Mucosa of rectum (tissue), 2 donors: Measurements from ENCODE around the gene P2RY10.

Source experiments
- H3K27ac ChIP-seq, 2 donors: one replicate each; pipeline ENCODE4 v1.7.0; 2013; ENCODE audit warnings: inconsistent platforms in 2 of 2, low read depth in 2 of 2, low read length in 2 of 2
- H3K27me3 ChIP-seq, 2 donors: one replicate each; pipeline ENCODE4 v1.7.0; 2013; ENCODE audit warnings: low read length in 2 of 2; ENCODE audit not compliant: control insufficient read depth in 2 of 2, insufficient read depth in 2 of 2
- H3K36me3 ChIP-seq, 2 donors: one replicate each; pipeline ENCODE4 v1.7.0; 2013; ENCODE audit warnings: low read length in 2 of 2; ENCODE audit not compliant: control insufficient read depth in 2 of 2, insufficient read depth in 2 of 2
- H3K4me1 ChIP-seq, 2 donors: one replicate each; pipeline ENCODE4 v1.7.0; 2013; ENCODE audit warnings: low read length in 2 of 2, mild to moderate bottlenecking in 1 of 2; ENCODE audit not compliant: control insufficient read depth in 2 of 2, insufficient read depth in 2 of 2
- H3K4me3 ChIP-seq, 2 donors: one replicate each; pipeline ENCODE4 v1.7.0; 2013; ENCODE audit warnings: low read length in 2 of 2
- H3K9ac ChIP-seq, 2 donors: one replicate each; pipeline ENCODE4 v1.7.0; 2013; ENCODE audit warnings: low read length in 2 of 2, low read depth in 1 of 2, mild to moderate bottlenecking in 1 of 2
- H3K9me3 ChIP-seq, 2 donors: one replicate each; pipeline ENCODE4 v1.7.0; 2013; ENCODE audit warnings: low read length in 2 of 2; ENCODE audit not compliant: control insufficient read depth in 2 of 2
- donor health status: healthy.
- donor health status: Normal muscosa, but diverticular disease.

The P2RY10 gene

GRCh38 chrX:78945186-78945912 lies at the start of gene P2RY10:
Gene P2RY10, plus strand, starts transcription at chrX:78945391. Its CDS starts 15,130 bp downstream, at chrX:78960521.
- H3K36me3 ChIP-seq = no peaks in the 10 kb centered on the region
- peak within 1 kb of the TSS in 1 of 2 donors; percentile 63 for H3K4me3 ChIP-seq
- H3K4me1 ChIP-seq = no peaks in the 10 kb centered on the region
- no peaks in the 10 kb centered on the region for H3K9me3 ChIP-seq
- no peaks in the 10 kb centered on the region for H3K27me3 ChIP-seq
- H3K9ac ChIP-seq = peak within 1 kb of the TSS in 1 of 2 donors; percentile 52
- H3K27ac ChIP-seq = peak within 1 kb of the TSS in 1 of 2 donors; percentile 61

GRCh38 chrX:78922754-78923153 lies 22.4 kb upstream of the P2RY10 start:
- H3K4me3 ChIP-seq = no peak overlapping the region
- no peaks in the 10 kb centered on the region for H3K27me3 ChIP-seq

GRCh38 chrX:78923198-78924015 lies 21.8 kb upstream of the P2RY10 start:
- Histone ChIP-seq H3K27me3 (no peaks in the 10 kb centered on the region), H3K9me3 (no peaks in the 10 kb centered on the region), H3K9ac (no peak overlapping the region), H3K36me3 (no peaks in the 10 kb centered on the region), H3K4me1 (no peaks in the 10 kb centered on the region), H3K27ac (peak overlapping the region in 1 of 2 donors; percentile 38), H3K4me3 (no peak overlapping the region)

More at GRCh38 chrX:78922754-78923153, 22.4 kb upstream of the P2RY10 start:
- H3K9me3 ChIP-seq = no peaks in the 10 kb centered on the region
- H3K36me3 ChIP-seq = no peaks in the 10 kb centered on the region
- no peak overlapping the region for H3K9ac ChIP-seq
- H3K27ac ChIP-seq = no peak overlapping the region
- H3K4me1 ChIP-seq = no peaks in the 10 kb centered on the region

GRCh38 chrX:78931814-78932213 lies 13.4 kb upstream of the P2RY10 start:
- Histone ChIP-seq H3K4me1 (no peaks in the 10 kb centered on the region), H3K36me3 (no peaks in the 10 kb centered on the region), H3K4me3 (no peak overlapping the region), H3K9ac (no peak overlapping the region), H3K9me3 (no peaks in the 10 kb centered on the region), H3K27me3 (no peaks in the 10 kb centered on the region), H3K27ac (no peak overlapping the region)

GRCh38 chrX:78934866-78935265 lies 10.3 kb upstream of the P2RY10 start:
- no peaks in the 10 kb centered on the region for H3K9me3 ChIP-seq
- H3K9ac ChIP-seq = no peak overlapping the region
- H3K27ac ChIP-seq = no peak overlapping the region
- H3K4me3 ChIP-seq = no peak overlapping the region
- H3K27me3 ChIP-seq = no peaks in the 10 kb centered on the region
- H3K4me1 ChIP-seq = no peaks in the 10 kb centered on the region
- H3K36me3 ChIP-seq = no peaks in the 10 kb centered on the region

GRCh38 chrX:78944351-78944750 lies 840 bp upstream of the P2RY10 start:
- no peak overlapping the region for H3K4me3 ChIP-seq
- peak overlapping the region in 1 of 2 donors; percentile 33 for H3K27ac ChIP-seq
- H3K9me3 ChIP-seq = no peaks in the 10 kb centered on the region
- no peak overlapping the region for H3K9ac ChIP-seq
- no peaks in the 10 kb centered on the region for H3K27me3 ChIP-seq
- H3K36me3 ChIP-seq = no peaks in the 10 kb centered on the region
- H3K4me1 ChIP-seq = no peaks in the 10 kb centered on the region

- Histone ChIP-seq H3K27me3 (no peaks in the 10 kb centered on the region), H3K27ac (peak overlapping the region in 1 of 2 donors; percentile 32), H3K36me3 (no peaks in the 10 kb centered on the region), H3K4me1 (no peaks in the 10 kb centered on the region), H3K9me3 (no peaks in the 10 kb centered on the region), H3K9ac (peak overlapping the region in 1 of 2 donors; percentile 42), H3K4me3 (peak overlapping the region in 1 of 2 donors; percentile 63)
These were observed 1.2 kb downstream of the P2RY10 start for GRCh38 chrX:78946178-78946931.

GRCh38 chrX:78950009-78950835 lies 5.0 kb downstream of the P2RY10 start:
- Histone ChIP-seq H3K4me1 (no peaks in the 10 kb centered on the region), H3K4me3 (no peak overlapping the region), H3K36me3 (no peaks in the 10 kb centered on the region), H3K27ac (no peak overlapping the region), H3K9ac (no peak overlapping the region), H3K27me3 (no peaks in the 10 kb centered on the region), H3K9me3 (no peaks in the 10 kb centered on the region)

- no peaks in the 10 kb centered on the region for H3K36me3 ChIP-seq
These were observed 12.0 kb downstream of the P2RY10 start for GRCh38 chrX:78957049-78957767.

More at GRCh38 chrX:78957049-78957767, 12.0 kb downstream of the P2RY10 start:
- no peaks in the 10 kb centered on the region for H3K9me3 ChIP-seq
- no peak overlapping the region for H3K4me3 ChIP-seq
- H3K27ac ChIP-seq = no peak overlapping the region
- H3K4me1 ChIP-seq = no peaks in the 10 kb centered on the region
- no peak overlapping the region for H3K9ac ChIP-seq
- no peaks in the 10 kb centered on the region for H3K27me3 ChIP-seq
